Stimulated activated CD8-positive, alpha-beta memory T cell treated with anti-CD3 and anti-CD28 coated beads, Interleukin-7, amount 100 ng/mL, for 4 hours (primary cell): ENCODE measurements around the gene FANCL.
"Not testable (repeated sequence)": the region's sequence is repeated elsewhere in the genome, so short reads cannot be mapped to it uniquely, and the experiment has no call there.

Experiments
- DNase-seq, 2 donors: peaks; one replicate each; pipeline ENCODE4 v3.0.0-alpha.2; 2020; ENCODE audit warnings: low read depth in 2 of 2

Gene FANCL

DNA sequence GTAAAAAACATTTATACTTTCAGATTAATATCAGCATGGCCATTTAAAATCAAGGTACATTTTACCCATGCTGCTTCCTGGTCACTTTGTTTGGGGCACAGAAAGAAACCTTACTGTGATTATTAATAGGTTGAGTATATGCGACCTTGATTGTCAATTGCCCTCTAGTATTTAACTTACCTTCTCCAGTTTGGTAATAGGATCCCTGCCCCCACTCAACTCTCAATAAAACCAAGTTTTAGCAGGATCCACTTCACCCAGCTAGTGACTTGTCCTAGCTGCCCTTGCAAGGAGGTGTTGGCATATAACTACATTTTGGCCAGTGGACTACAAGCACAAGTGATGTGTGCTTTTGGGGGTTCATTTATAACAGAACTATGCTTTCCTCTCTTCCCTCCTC lies 34.3 kb downstream of the FANCL start:
- no peak for DNase-seq

DNA sequence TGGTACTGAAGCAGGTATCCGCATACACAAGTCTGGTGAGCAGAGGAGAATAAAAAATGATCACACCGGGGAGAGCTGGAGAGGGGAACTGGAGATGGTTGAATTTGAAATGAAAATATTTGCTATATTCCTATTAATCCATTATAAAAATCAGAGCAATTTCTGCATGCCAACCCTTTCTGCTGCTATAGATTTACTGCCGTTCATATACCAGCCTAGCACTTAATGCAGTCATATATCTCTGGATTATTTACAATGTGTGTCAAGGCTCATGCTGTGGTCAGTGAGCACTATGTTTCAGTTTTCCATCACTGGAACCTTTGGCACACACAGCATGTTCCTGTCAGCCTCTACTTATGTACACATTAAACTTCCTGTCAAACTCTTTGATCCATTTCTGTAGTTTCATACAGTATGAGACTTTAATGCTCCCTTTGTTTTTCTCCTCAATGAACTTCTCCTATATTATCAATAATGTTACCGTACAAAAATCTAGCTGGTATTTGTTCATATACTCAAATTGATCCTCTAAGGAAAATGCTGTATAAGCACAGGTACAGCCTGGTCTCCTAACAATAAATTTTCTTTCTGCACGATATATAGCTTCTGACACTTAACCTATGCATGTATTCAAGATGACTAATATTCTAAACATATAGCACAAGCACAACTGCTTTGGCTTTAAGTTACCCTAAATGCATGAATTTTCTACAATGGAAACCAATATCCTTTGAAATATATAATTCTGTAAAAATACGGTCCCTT lies 36.7 kb downstream of the FANCL start:
- DNase-seq: no peak

- no peak for DNase-seq
Observed at GRCh38 chr2:58203018-58203417, 38.1 kb downstream of the FANCL start.

GRCh38 chr2:58202404-58202803 lies 38.7 kb downstream of the FANCL start:
- DNase-seq: no peak

DNA sequence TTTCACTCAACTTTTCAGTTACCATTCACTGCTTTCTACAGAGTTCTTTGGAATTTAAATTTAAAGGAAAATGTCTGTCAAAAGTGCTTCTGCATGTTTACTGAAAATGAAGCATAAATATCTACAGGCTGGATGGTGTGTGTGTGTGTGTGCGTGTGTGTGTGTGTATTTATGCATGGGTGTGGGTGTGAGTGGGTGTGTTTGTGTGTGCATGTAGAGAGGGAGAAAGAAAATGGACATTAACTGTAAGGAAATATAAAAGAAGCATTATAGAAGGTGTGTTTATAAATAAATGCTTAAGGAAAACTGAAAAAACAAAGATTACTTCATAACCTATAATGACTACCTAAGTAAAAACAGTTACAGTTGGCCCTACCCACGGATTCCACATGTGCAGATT lies 43.2 kb downstream of the FANCL start:
- DNase-seq: no peak

DNA sequence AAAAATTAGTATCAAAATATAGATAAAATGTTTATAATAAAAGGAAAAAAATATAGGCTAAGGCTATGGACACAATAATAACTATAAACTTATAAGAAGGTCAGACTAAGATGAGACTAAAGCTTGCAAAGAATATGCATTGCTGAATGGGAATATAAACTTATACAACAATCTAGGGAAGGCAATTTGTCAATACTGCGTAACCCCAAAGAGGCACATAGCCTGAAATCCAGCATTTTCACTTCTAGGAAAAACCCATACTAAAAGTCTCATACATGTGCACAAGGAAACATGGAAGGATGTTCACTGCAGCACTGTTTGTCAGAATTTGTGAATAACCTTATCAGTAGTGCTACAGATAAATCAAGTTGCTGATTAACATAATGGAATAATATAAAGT lies 45.5 kb downstream of the FANCL start:
- DNase-seq: no peak

DNA sequence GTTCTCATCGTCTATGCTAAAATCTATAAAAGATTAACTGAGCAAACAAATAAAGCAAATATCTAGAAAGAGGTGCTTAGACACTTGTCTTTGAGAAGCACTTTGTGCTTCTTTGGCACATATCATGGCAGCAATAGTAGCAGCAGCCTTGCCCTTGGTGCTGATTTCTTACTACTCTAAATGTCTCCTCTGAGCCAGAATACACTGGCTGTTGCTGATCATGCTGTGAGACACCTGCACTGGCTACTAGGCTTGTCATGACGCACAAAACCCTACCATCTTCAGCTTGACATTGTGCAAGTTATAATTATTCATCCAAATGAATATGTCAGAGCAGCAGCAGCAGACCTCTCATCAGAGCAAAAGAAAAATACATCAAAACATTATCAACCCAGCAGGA lies 46.7 kb downstream of the FANCL start:
- DNase-seq: no peak

DNA sequence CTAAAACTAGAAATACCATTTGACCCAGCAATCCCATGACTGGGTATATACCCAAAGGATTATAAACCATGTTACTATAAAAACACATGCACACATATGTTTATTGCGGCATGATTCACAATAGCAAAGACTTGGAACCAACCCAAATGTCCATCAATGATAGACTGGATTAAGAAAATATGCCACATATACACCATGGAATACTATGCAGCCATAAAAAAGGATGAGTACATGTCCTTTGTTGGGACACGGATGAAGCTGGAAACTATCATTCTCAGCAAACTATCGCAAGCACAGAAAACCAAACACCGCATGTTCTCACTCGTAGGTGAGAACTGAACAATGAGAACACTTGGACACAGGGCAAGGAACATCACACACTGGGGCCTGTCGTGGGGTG lies 54.1 kb downstream of the FANCL start:
- not testable (repeated sequence) for DNase-seq

DNA sequence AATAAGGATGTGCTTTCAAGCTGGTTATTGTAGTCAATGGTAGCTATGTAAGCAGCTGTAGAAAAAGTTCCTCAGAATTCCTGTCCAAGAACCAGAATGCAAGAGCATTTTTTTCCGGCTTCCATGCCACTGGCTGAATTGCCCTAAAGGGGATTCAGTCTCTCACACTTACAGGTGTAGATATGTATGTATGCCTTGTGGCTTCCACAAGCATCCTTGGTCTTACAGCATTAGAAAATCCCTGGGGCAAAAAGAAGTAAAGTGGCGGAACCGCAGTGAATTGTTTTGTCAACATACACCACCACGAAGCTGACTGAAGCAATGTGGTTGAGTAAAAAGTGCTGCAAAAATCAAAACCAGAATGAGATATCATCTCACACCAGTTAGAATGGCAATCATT lies 54.6 kb downstream of the FANCL start:
- no peak for DNase-seq

DNA sequence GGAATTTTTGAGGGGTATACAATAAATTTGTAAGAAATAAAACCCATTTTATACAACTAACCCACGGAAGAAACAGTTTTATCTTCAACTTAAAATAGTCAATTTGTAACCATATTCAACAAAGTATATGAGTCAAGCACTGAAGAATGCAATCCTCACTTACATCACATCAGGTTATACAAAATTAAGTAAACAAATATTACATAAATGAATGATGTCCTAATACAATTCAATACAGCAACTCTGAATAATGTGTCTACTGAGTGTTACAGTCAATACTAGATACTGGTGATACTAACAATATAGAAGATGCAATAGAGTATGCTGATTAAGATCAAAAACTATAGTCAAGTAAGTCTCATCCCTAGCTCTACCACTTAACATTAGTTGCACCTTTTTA lies 58.6 kb downstream of the FANCL start:
- DNase-seq: no peak

GRCh38 chr2:58180635-58181034 lies 60.5 kb downstream of the FANCL start:
- no peak for DNase-seq

DNA sequence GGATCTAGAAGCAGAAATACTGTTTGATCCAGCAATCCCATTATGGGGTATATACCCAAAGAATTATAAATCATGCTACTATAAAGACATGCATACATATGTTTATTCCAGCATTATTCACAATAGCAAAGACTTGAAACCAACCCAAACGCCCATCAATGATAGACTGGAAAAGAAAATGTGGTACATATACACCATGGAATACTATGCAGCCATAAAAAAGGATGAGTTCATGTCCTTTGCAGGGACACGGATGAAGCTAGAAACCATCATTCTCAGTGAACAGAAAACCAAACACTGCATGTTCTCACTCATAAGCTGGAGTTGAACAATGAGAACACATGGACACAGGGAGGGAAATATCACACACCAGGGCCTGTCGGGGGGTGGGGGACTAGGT lies 61.0 kb downstream of the FANCL start:
- not testable (repeated sequence) for DNase-seq

DNA sequence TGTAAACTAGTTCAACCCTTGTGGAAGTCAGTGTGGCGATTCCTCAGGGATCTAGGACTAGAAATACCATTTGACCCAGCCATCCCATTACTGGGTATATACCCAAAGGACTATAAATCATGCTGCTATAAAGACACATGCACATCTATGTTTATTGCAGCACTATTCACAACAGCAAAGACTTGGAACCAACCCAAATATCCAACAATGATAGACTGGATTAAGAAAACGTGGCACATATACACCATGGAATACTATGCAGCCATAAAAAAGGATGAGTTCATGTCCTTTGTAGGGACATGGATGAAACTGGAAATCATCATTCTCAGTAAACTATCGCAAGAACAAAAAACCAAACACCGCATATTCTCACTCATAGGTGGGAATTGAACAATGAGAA lies 63.9 kb downstream of the FANCL start:
- not testable (repeated sequence) for DNase-seq

DNA sequence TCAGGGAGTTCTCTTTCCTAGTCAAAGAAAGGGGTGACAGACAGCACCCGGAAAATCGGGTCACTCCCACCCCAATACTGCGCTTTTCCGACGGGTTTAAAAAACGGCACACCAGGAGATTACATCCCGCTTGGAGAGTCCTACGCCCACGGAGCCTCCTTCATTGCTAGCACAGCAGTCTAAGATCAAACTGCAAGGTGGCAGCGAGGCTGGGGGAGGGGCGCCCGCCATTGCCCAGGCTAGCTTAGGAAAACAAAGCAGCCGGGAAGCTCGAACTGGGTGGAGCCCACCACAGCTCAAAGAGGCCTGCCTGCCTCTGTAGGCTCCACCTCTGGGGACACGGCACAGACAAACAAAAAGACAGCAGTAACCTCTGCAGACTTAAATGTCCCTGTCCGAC lies 69.3 kb downstream of the FANCL start:
- not testable (repeated sequence) for DNase-seq

- not testable (repeated sequence) for DNase-seq
Observed at GRCh38 chr2:58170334-58170933, 70.7 kb downstream of the FANCL start.

DNA sequence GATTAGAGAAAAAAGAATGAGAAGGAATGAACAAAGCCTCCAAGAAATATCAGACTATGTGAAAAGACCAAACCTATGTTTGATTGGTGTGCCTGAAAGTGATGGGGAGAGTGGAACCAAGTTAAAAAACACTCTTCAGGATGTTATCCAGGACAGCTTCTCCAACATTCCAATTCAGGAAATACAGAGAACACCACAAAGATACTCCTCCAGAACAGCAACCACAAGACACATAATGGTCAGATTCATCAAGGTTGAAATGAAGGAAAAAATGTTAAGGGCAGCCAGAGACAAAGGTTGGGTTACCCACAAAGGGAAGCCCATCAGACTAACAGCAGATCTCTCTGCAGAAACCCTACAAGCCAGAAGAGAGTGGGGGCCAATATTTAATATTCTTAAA lies 71.3 kb downstream of the FANCL start:
- DNase-seq: not testable (repeated sequence)

DNA sequence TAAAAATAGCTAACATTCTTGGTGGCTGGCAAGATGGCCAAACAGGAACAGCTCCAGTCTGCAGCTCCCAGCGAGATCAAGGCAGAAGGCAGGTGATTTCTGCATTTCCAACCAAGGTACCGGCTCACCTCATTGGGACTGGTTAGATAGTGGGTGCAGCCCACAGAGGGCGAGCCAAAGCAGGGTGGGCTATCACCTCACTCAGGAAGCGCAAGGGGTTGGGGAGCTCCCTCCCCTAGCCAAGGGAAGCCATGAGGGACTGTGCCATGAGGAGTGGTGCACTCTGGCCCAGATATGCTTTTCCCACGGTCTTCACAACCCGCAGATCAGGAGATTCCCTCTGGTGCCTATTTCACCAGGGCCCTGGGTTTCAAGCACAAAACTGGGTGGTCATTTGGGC lies 73.0 kb downstream of the FANCL start:
- DNase-seq: not testable (repeated sequence)

- no peak for DNase-seq
Observed at GRCh38 chr2:58163913-58164312, 77.2 kb downstream of the FANCL start.

- DNase-seq: no peak
Observed at GRCh38 chr2:58158481-58158880, 82.6 kb downstream of the FANCL start.

- no peak for DNase-seq
Observed at GRCh38 chr2:58157754-58158153, 83.4 kb downstream of the FANCL start.

DNA sequence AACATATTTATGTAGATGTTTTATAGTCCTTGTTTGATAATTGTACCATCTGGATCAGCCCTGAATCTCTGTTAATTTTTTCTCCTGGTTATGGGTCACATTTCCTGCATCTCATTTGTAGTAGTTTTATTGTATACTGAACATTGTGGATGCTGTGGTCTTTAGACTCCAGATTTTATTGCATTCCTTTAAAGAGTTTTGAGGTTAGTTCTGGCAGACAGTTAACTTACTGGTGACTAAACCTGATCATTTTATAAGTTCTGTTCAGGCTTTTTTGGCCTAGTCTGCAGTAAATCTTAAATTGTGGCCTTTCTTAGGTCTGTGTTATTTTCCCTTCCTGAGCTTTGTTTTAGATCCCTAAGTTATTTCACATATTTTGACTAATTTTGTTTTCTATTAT lies 84.3 kb downstream of the FANCL start:
- DNase-seq: no peak

DNA sequence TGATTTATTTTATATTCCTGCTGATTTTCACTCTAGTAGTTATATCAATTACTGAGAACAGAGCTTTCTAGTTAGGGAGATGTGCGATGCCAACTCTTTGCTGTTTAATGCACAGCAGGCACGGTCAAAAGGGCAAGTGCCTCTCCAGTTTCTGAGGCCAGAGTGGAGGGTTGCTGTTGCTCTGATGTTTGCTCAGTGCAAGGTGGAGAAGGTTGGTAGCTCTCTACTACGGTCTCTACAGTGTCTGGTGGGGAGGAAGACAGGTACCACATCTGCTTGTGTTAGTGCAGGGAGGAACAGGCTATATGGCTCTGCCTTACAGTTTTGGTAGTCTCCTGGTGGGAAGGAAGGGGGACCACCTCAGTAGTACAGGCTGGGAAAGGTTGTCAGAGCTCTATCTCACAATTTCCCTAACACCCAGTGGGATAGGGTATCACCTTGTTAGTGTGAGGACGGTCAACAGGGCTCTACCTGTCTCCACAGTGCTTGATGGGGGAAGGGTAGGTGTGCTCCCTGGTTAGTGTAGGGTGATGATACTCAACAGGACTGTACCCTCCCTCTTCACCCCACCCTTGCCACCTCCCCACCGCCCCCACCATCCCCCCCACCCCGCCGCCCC lies 85.9 kb downstream of the FANCL start:
- no peak for DNase-seq

GRCh38 chr2:58146707-58147106 lies 94.4 kb downstream of the FANCL start:
- no peak for DNase-seq
